HEK293 (cell line): Measurements from ENCODE around the gene MVB12A.

Experiments used
- CTCF ChIA-PET: fragments of 350-600 bp; formaldehyde crosslinking; extraction: SDS; loops from one replicate; lab custom pipeline; 2021; ENCODE audit warnings: antibody characterized with exemption; lab: Yijun Ruan, JAX
- POLR2A ChIA-PET: fragments of 300-600 bp; formaldehyde crosslinking; extraction: SDS; loops from one replicate; lab custom pipeline; 2020; ENCODE audit warnings: antibody characterized with exemption, inconsistent platforms; lab: Yijun Ruan, JAX
- H3K27ac ChIP-seq: fragments of 200-500 bp; sonication (Bioruptor generic); 2 replicates; pipeline ENCODE4 v1.5.1; 2014; ENCODE audit warnings: low read depth, low read length, control low read depth, inconsistent platforms; ENCODE audit errors: extremely low read depth
- H3K36me3 ChIP-seq, 2 experiments: fragments of 200-500 bp in 1 of 2; sonication (Bioruptor generic) in 1 of 2; 1 replicate in 1 of 2; 2 replicates in 1 of 2; pipeline ENCODE4 v1.5.1; 2014 to 2017; ENCODE audit warnings: inconsistent platforms in 2 of 2, low read length in 2 of 2; ENCODE audit not compliant: control insufficient read depth in 2 of 2, insufficient read depth in 1 of 2
- H3K4me1 ChIP-seq: fragments of 200-500 bp; sonication (Bioruptor generic); 2 replicates; pipeline ENCODE4 v1.5.1; 2014; ENCODE audit warnings: mild to moderate bottlenecking, low read length, inconsistent platforms; ENCODE audit not compliant: control insufficient read depth, insufficient read depth
- H3K4me3 ChIP-seq: 2 replicates; pipeline ENCODE4 v1.5.1; 2011; ENCODE audit warnings: low read depth, mild to moderate bottlenecking, control low read depth, low read length, moderate library complexity
- H3K9me3 ChIP-seq: fragments of 200-500 bp; sonication (Bioruptor generic); 2 replicates; pipeline ENCODE4 v1.5.1; 2014; ENCODE audit warnings: low read depth, low read length, inconsistent platforms; ENCODE audit not compliant: control insufficient read depth, insufficient read depth
- GLIS1 ChIP-seq: fragments of 450-650 bp; formaldehyde crosslinking; IDR thresholded peaks from 2 replicates; pipeline ENCODE4 v1.5.1; 2016; ENCODE audit warnings: missing biosample characterization, missing genetic modification characterization
- GLIS2 ChIP-seq: fragments of 450-650 bp; formaldehyde crosslinking; IDR thresholded peaks from 2 replicates; pipeline ENCODE4 v1.5.1; 2016; ENCODE audit warnings: missing biosample characterization, missing genetic modification characterization
- ZBTB7A ChIP-seq: fragments of 450-650 bp; formaldehyde crosslinking; IDR thresholded peaks from 2 replicates; pipeline ENCODE4 v1.5.1; 2016; ENCODE audit warnings: low read depth, missing biosample characterization, missing genetic modification characterization
- ZEB2 ChIP-seq: fragments of 450-650 bp; formaldehyde crosslinking; IDR thresholded peaks from 2 replicates; pipeline ENCODE4 v1.5.1; 2016; ENCODE audit warnings: missing biosample characterization, missing genetic modification characterization
- ZFHX2 ChIP-seq: fragments of 450-650 bp; formaldehyde crosslinking; conservative IDR thresholded peaks from 2 replicates; pipeline ENCODE4 v1.5.1; 2016; ENCODE audit warnings: missing biosample characterization, missing genetic modification characterization
- ZFP69B ChIP-seq: fragments of 450-650 bp; formaldehyde crosslinking; IDR thresholded peaks from 2 replicates; pipeline ENCODE4 v1.5.1; 2016; ENCODE audit warnings: missing biosample characterization, missing genetic modification characterization
- ZIC2 ChIP-seq: fragments of 450-650 bp; formaldehyde crosslinking; IDR thresholded peaks from 2 replicates; pipeline ENCODE4 v1.5.1; 2016; ENCODE audit warnings: missing biosample characterization, missing genetic modification characterization
- ZNF148 ChIP-seq: fragments of 450-650 bp; formaldehyde crosslinking; IDR thresholded peaks from 2 replicates; pipeline ENCODE4 v1.5.0; 2017; ENCODE audit warnings: missing biosample characterization, missing genetic modification characterization, borderline replicate concordance
- ZNF366 ChIP-seq: fragments of 450-650 bp; formaldehyde crosslinking; conservative IDR thresholded peaks from 2 replicates; pipeline ENCODE4 v1.5.1; 2016; ENCODE audit warnings: missing biosample characterization, missing genetic modification characterization
- ZNF398 ChIP-seq: fragments of 450-650 bp; formaldehyde crosslinking; IDR thresholded peaks from 2 replicates; pipeline ENCODE4 v1.5.1; 2017; ENCODE audit warnings: missing biosample characterization, missing genetic modification characterization
- ZNF560 ChIP-seq: fragments of 450-650 bp; formaldehyde crosslinking; IDR thresholded peaks from 2 replicates; pipeline ENCODE4 v1.5.1; 2017; ENCODE audit warnings: missing biosample characterization, missing genetic modification characterization, borderline replicate concordance
- ZNF571 ChIP-seq: fragments of 450-650 bp; formaldehyde crosslinking; IDR thresholded peaks from 2 replicates; pipeline ENCODE4 v1.5.0; 2017; ENCODE audit warnings: missing biosample characterization, missing genetic modification characterization
- ZNF596 ChIP-seq: fragments of 450-650 bp; IDR thresholded peaks from 2 replicates; pipeline ENCODE4 v1.5.0; 2018; ENCODE audit warnings: missing biosample characterization, mild to moderate bottlenecking, missing genetic modification characterization, moderate library complexity
- ZNF626 ChIP-seq: fragments of 450-650 bp; sonication (Bioruptor Pico); formaldehyde crosslinking; IDR thresholded peaks from 2 replicates; pipeline ENCODE4 v1.5.1; 2018; ENCODE audit warnings: missing biosample characterization, missing genetic modification characterization, inconsistent platforms
- ZNF677 ChIP-seq: fragments of 450-650 bp; IDR thresholded peaks from 2 replicates; pipeline ENCODE4 v1.5.0; 2018; ENCODE audit warnings: missing biosample characterization, mild to moderate bottlenecking, missing genetic modification characterization, moderate library complexity
- ZNF692 ChIP-seq: fragments of 450-650 bp; formaldehyde crosslinking; IDR thresholded peaks from 2 replicates; pipeline ENCODE4 v1.5.1; 2016; ENCODE audit warnings: missing biosample characterization, missing genetic modification characterization
- ZXDB ChIP-seq: fragments of 450-650 bp; formaldehyde crosslinking; IDR thresholded peaks from 2 replicates; pipeline ENCODE4 v1.5.1; 2016; ENCODE audit warnings: missing biosample characterization, missing genetic modification characterization
- TF ChIP-seq, protein P1 (sequence below): fragments of 450-650 bp; formaldehyde crosslinking; IDR thresholded peaks from 2 replicates; pipeline ENCODE4 v1.5.1; 2016; ENCODE audit warnings: missing biosample characterization, missing genetic modification characterization
- TF ChIP-seq, protein P2 (sequence below): fragments of 450-650 bp; formaldehyde crosslinking; IDR thresholded peaks from 2 replicates; pipeline ENCODE4 v1.5.1; 2017; ENCODE audit warnings: missing biosample characterization, missing genetic modification characterization
- TF ChIP-seq, protein P3 (sequence below): fragments of 450-650 bp; formaldehyde crosslinking; IDR thresholded peaks from 2 replicates; pipeline ENCODE4 v1.5.1; 2016; ENCODE audit warnings: missing biosample characterization, missing genetic modification characterization

The MVB12A gene

GRCh38 chr19:17448131-17448967, 28.5 kb downstream of the MVB12A start, which contains the start of gene TMEM221 (continued):
- TF ChIP-seq ZNF560 (tag by site-specific recombination) (no peak), ZFP69B (tag by site-specific recombination) (peak; percentile 81), GLIS2 (tag by site-specific recombination) (peak; percentile 90), ZEB2 (tag by site-specific recombination) (peak; percentile 37; the same call in 1 of the 2 replicates), ZIC2 (tag by site-specific recombination) (peak; percentile 16; the same call in 1 of the 2 replicates), ZNF626 (tag by site-specific recombination) (no peak), ZNF677 (tag by site-specific recombination) (0 out of 2 replicates have a peak, but pooled peaks have one; percentile 34), ZNF398 (tag by site-specific recombination) (0 out of 2 replicates have a peak, but pooled peaks have one; percentile 10), ZBTB7A (tag by site-specific recombination) (0 out of 2 replicates have a peak, but pooled peaks have one; percentile 44), ZNF692 (tag by site-specific recombination) (peak; percentile 54; the same call in 1 of the 2 replicates), GLIS1 (tag by site-specific recombination) (peak; percentile 70), ZNF571 (no peak), ZXDB (0 out of 2 replicates have a peak, but pooled peaks have one; percentile 17)
- TF ChIP-seq, protein P1, sequence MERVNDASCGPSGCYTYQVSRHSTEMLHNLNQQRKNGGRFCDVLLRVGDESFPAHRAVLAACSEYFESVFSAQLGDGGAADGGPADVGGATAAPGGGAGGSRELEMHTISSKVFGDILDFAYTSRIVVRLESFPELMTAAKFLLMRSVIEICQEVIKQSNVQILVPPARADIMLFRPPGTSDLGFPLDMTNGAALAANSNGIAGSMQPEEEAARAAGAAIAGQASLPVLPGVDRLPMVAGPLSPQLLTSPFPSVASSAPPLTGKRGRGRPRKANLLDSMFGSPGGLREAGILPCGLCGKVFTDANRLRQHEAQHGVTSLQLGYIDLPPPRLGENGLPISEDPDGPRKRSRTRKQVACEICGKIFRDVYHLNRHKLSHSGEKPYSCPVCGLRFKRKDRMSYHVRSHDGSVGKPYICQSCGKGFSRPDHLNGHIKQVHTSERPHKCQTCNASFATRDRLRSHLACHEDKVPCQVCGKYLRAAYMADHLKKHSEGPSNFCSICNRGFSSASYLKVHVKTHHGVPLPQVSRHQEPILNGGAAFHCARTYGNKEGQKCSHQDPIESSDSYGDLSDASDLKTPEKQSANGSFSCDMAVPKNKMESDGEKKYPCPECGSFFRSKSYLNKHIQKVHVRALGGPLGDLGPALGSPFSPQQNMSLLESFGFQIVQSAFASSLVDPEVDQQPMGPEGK = peak; percentile 53

DNA sequence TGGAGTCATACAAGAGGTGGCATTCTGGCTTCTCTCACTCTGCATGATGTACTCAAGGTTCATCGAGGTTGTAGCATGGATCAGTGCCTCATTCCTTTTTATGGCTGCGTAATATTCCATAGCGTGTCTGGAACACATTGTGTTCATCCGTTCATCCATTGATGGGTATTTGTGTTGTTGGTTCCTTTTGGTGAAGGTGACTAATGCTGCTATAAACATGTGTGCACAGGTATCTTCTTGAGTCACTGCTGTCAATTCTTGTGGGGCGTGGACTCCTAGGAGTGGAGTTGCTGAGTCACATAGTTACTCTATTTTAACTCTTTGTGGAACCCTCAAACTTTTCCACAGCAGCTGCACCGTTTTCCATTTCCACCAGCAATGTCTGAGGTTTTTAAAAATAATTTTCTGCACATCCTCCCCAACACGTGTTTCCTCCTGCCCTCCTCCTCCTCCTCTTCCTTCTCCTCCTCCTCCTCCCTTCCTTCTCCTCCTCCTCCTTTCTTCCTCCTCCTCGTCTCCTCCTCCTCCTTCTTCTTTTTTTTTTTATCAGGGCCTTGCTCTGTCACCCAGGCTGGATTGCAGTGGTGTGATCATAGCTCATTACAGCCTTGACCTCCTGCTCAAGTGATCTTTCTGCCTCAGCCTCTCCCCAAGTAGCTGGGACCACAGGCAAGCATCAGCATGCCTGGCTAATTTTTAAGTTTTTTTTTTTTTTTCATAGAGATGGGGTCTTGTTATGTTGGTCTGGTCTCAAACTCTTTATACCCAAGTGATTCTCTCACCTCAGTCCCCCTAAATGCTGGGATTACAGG, 30.6 kb downstream of the MVB12A start:
- Histone ChIP-seq H3K4me1 (no peaks in the 10 kb centered on the region), H3K9me3 (no peaks in the 10 kb centered on the region), H3K4me3 (no peak overlapping the region), H3K36me3 (no peaks in the 10 kb centered on the region), H3K27ac (no peak overlapping the region)
- CTCF ChIA-PET = interaction anchor here (0.7 to 3.2 kb wide), 4 partner anchors 10 to 335 kb away, joined by 3 to 21 read pairs (median 6); no protein-coding TSS in a partner anchor
- POLR2A ChIA-PET = interaction anchor here (0.7 kb wide), 1 partner anchor 251 kb away, joined by 6 read pairs; no protein-coding TSS in a partner anchor
- no peak for TF ChIP-seq ZNF596 (tag by site-specific recombination)
- TF ChIP-seq ZFHX2 (tag by site-specific recombination) = peak; percentile 59
- peak; percentile 47; the same call in 1 of the 2 replicates for TF ChIP-seq ZNF148 (tag by site-specific recombination)
- peak; percentile 66 for TF ChIP-seq ZNF366 (tag by site-specific recombination)
- TF ChIP-seq, protein P2, sequence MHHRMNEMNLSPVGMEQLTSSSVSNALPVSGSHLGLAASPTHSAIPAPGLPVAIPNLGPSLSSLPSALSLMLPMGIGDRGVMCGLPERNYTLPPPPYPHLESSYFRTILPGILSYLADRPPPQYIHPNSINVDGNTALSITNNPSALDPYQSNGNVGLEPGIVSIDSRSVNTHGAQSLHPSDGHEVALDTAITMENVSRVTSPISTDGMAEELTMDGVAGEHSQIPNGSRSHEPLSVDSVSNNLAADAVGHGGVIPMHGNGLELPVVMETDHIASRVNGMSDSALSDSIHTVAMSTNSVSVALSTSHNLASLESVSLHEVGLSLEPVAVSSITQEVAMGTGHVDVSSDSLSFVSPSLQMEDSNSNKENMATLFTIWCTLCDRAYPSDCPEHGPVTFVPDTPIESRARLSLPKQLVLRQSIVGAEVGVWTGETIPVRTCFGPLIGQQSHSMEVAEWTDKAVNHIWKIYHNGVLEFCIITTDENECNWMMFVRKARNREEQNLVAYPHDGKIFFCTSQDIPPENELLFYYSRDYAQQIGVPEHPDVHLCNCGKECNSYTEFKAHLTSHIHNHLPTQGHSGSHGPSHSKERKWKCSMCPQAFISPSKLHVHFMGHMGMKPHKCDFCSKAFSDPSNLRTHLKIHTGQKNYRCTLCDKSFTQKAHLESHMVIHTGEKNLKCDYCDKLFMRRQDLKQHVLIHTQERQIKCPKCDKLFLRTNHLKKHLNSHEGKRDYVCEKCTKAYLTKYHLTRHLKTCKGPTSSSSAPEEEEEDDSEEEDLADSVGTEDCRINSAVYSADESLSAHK (tag by site-specific recombination) = no peak
- no peak for TF ChIP-seq ZNF677 (tag by site-specific recombination)
- TF ChIP-seq, protein P3, sequence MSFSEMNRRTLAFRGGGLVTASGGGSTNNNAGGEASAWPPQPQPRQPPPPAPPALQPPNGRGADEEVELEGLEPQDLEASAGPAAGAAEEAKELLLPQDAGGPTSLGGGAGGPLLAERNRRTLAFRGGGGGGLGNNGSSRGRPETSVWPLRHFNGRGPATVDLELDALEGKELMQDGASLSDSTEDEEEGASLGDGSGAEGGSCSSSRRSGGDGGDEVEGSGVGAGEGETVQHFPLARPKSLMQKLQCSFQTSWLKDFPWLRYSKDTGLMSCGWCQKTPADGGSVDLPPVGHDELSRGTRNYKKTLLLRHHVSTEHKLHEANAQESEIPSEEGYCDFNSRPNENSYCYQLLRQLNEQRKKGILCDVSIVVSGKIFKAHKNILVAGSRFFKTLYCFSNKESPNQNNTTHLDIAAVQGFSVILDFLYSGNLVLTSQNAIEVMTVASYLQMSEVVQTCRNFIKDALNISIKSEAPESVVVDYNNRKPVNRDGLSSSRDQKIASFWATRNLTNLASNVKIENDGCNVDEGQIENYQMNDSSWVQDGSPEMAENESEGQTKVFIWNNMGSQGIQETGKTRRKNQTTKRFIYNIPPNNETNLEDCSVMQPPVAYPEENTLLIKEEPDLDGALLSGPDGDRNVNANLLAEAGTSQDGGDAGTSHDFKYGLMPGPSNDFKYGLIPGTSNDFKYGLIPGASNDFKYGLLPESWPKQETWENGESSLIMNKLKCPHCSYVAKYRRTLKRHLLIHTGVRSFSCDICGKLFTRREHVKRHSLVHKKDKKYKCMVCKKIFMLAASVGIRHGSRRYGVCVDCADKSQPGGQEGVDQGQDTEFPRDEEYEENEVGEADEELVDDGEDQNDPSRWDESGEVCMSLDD (tag by site-specific recombination) = 0 out of 2 replicates have a peak, but pooled peaks have one; percentile 19
